Brain (organoid and tissue), 1 donor: ENCODE measurements around the gene SYT15. TPM values are rescaled to one million over a fixed set of nuclear protein-coding genes. Genes with fewer than 3 reads are reported as not detected.

Experiments used
- polyA plus RNA-seq: library from polyadenylated mRNA; stranded (reverse); fragments of 350-450 nt; fragmentation: Illumina TruSeq; extraction: RNeasy Lipid Tissue Mini Kit (QIAGEN cat#74804); gene quantifications from one replicate; pipeline ENCODE4 v1.2.3, GENCODE V29; 2015; ENCODE audit warnings: low read depth, low replicate concordance; ENCODE audit not compliant: insufficient read depth

SYT15 gene
- polyA plus RNA-seq, 1 donor from 2014 or later: 0.51 TPM

Other genes starting within 250 kb of the SYT15 start
- not detected for gene ANXA8L1, start 203.4 kb upstream of the SYT15 start, polyA plus RNA-seq
- gene NPY4R, start 113.2 kb upstream of the SYT15 start, polyA plus RNA-seq: not detected
- gene GPRIN2, start 22.5 kb upstream of the SYT15 start, polyA plus RNA-seq: not detected